ENCODE results near the gene CLMN.

CLMN gene

GRCh38 chr14:95302667-95303506, 16.8 kb downstream of the CLMN start:
- DNase-seq = no peak

DNA sequence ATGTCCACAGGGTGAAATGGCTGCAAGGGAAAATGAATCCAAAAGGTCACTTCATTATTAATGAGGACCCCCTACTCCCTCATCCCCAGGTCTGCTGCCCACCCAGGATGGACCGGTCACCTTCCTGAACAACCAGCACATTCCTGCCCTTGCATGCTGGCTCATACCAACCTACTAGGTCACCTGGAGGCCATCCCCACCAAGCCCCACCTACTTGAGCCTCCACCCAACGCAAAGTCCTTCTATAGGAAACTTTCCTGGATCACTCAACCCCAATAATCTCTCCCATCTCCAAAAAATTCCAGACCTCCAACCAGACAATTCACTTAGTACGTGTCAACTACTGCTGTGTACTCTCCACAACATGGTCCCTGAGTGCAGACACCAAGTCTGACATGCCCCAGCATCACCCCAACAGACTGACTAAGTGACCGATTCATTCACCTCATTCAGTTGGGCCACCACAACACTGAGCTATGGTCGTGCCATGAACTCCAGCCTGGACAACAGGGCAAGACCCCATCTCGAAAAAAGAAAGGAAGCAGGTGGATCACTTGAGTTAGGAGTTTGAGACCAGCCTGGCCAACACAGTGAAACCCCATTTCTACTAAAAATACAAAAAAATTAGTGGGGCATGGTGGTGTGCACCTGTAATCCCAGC, 18.1 kb downstream of the CLMN start:
- no peak for DNase-seq

- no peak for DNase-seq
Observed at GRCh38 chr14:95300697-95301526, 18.8 kb downstream of the CLMN start.

GRCh38 chr14:95300002-95300696, 19.6 kb downstream of the CLMN start:
- DNase-seq = no peak

DNA sequence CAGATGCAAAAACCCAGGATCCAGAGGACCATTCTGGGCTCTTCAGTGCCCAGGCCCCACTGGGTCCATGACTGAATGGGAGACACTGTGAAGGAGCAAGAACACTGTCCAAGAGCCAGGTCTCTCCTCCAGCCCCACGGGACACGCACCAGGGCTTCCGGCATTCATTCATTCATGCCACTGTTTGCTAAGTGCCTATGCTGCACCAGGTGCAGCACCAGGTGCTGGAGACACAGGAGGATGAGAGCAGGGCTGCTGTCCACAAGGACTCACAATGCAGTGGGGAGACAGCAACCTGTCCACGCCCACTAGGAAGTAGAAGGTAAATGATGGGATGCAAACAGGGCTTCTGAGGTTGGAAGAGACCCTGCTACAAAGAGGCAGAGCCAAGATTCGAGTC, 20.4 kb downstream of the CLMN start:
- DNase-seq = no peak

GRCh38 chr14:95297832-95298231, 21.9 kb downstream of the CLMN start:
- DNase-seq = no peak

DNA sequence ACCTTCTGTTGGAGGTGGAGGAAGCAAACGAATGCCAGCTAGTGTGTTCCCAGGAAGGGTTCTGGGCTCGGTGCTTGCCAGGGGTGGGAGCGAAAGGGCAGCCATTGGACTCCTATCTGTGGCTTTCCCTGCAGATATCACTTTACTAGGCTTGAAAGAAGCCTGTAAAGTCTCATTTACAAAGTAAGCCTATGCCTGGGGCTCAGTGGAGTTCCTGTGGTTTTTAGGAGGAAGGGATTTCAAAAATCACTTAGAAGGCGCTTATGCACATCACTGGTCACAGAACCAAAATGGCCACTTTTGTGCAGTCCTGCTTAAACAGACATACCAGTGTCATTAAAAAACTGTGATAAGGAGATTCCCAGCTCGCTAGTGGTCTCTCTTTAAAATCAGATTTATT, 22.7 kb downstream of the CLMN start:
- DNase-seq = no peak

DNA sequence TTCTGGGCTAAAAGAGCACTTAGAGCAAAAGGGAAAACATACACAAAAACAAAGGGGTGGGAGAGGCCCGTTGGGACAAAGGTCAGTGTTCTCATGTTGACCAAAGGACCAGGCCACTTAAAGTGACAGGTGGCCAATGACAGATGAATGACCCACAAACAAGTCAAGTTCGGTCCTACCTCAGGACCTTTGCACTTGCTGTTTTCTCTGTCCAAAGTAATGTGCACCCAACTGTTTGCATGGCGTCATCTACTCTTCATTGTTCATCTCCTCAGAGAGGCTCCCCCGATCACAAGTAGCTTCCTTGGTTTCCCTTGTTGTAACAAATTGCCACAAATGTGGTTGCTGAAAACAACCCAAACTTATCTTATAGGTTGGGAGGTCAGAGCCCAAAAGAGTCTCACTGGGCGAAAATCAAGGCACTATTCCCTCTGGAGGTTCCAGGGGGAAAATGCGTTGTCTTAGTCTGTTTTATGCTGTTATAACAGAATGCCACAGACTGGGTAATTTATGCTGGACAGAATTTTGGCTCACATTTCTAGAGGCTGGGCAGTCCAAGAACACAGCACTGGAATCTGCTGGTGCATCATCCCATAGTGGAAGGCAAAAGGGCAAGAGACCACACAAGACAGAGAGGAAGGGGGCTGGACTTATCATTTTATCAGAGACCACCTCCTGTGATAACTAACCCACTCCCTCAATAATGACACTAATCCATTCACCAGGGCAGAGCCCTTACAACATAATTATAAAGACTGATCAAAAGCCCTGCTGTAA, 23.9 kb downstream of the CLMN start:
- no peak for DNase-seq

DNA sequence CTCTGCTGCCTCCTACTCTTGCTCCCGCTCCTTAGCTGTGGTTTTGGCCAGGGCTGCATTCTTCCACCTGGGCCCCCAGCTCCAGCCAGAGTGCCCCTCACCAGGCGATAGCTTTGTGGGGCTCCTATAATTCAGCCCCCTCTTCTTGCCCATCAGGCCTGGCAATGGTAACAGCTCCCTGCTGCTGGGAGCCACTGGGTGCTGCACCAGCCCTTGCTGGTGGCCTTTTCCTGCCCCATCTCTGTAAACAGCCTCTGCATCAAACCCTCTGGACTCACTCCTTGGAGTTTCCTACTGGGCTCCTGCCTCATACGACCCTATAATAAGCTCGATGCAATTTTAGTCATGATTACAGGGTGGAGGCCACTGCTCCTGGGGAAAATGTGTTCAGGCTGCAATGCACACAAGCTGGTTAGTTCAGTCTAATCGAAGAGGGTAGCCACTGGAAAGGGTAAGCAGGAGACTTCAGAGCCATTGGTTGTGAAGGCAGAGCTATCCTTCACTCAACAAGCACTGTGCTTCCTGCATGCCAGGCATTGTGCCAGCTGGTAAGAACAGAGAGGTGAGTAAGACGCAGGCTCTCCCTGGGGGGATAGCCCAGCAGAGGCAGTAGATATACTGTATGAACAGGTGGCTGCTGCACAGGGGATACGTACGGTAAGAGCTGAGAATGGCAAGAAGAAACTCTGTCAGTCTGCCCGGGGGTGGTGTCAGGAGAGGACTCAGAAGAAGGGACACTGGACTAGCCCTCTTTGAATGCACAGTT, 24.7 kb downstream of the CLMN start:
- DNase-seq = peak; percentile 39

DNA sequence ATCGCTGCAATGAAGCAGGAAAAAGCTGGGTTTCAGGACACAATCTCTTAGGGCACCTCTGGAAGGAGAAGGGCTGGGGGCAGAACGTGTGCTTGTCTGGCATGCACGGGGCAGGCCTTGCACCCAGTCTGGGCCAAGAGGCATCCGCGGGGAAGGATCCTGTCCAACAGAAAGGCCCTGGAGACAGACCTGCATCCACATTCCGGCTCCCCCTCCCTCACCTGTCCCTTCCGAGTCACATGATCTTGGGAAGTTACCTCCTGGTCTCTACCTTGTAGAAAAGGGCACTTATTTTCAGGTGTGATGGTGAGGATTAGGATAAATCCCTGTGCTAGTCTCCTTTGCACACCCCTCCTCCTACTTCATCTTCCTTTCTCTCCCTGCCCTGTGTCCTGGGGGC, 25.4 kb downstream of the CLMN start:
- DNase-seq = no peak

GRCh38 chr14:95293449-95293848, 26.3 kb downstream of the CLMN start:
- no peak for DNase-seq

DNA sequence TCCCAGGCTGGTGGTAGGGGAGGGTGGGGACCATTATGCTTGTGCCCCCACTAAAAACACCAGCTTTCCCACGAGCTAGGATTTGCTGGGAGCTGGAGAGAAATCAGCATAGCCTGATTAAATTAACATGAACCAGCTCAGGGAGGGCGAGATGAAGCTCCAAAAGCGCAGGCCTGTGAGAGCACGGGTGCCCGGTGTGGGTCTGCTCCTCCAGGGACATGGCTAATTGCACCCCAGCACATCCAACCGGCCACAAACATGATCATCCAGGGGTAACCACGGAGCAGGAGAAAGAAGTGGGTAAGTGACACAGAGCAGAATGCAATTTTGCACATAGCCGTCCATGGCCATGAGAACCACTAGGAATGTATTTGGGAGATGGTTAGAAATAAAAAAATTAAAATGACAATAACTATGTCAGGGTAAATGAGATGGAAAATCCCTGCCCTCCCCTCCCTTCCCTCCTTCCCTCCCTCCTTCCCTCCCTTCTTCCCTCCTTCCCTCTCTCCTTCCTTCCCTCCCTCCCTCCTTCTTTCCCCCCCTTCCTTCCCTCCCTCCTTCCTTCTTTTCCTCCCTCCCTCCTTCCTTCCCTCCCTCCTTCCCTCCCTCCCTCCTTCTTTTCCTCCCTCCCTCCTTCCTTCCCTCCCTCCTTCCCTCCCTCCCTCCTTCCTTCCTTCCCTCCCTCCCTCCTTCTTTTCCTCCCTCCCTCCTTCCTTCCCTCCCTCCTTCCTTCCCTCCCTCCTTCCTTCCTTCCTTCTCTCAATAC, 26.9 kb downstream of the CLMN start:
- DNase-seq = no peak

- peak; percentile 59 for DNase-seq
Observed at GRCh38 chr14:95291859-95292542, 27.7 kb downstream of the CLMN start.

DNA sequence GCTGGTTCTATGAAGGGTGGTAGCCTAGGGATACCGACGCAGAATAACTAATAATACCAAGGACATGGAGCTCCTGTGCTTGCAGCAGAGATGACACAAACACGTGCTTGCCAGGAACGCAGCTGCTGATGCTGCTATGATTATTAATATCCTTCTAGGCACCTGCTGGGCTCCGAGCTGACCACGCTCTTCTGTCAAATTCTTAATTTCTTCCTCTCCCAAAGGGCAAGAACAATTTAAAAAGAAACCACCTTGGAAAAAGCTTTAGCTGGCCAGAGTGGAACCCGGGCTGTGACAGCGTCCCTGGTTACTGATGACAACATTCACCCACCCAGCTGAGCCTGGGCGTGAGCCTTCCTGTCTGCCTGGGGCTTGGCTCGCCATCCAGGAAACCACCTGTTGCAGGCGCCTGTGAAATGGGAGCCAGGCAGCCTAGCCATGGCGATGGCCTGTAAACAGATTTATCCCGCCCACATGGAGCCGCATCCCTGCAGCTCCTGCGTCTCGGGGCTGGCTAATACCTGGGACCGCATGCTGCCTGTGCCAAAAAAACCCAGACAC, 28.8 kb downstream of the CLMN start:
- no peak for DNase-seq

- no peak for DNase-seq
Observed at GRCh38 chr14:95290021-95290420, 29.7 kb downstream of the CLMN start.

- no peak for DNase-seq
Observed at GRCh38 chr14:95289323-95290010, 30.2 kb downstream of the CLMN start.

DNA sequence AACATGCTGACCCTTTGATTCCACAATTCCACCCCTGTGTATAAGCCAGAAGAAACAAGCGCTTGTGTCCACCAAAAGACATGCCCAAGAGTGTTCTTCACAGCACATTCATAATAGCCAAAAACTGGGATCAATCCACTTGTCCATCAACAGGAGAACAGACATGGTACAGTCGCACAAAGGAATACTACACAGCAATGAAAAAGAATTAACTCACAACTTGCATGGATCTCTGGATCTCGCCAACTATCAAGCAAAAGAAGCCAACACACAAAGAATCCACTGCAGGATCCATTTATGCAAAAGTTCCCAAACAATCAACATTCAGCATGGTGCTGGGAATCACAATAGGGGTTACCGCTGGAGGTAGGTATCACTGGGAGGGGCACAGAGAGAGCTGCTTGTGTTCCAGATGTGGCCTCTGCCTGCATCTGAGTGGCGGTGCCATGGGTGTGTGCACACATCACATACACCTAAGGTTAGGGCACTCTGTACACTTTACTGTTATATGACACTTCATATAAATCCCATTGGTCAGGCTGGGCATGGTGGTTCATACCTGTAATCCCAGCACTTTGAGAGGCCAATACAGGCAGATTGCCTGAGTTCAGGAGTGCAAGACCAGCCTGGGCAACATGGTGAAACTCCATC, 30.9 kb downstream of the CLMN start:
- no peak for DNase-seq

DNA sequence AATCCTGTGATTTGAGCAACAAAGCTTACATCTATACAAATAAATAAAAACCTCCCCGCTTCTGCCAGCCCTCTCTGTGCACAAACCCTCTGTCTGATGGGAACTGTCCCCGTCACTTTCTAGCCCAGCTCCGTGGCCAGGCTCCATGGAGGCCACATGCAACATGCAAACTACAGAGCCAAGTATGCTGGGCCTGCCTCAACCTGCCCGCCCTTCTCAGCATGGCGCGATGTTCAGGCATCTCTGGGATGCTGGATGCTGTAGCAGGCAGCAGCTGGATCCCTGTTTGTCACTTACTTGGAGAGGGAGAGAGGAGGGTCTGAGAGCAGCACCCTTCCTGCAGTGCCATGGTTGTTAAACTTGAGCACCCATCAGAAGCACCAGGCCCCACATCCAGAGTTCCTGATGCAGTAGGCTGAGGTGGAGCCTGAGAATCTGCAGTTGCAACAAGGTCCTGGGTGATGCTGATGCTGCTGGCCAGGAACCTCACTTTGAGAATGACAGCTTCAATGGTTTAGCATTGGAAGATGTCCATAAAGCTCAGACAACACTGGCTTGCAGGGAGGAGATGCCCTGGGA, 32.4 kb downstream of the CLMN start:
- no peak for DNase-seq

Data from fibroblast of skin of right quadriceps (primary cell).